Measurements from ENCODE around the gene B3GNT8. TPM values are rescaled to one million over a fixed set of nuclear protein-coding genes. Genes with fewer than 3 reads are reported as not detected.

The B3GNT8 gene
- total RNA-seq, 1 experiment from 2014 or later: 0.96 TPM

GRCh38 chr19:41434450-41434849 lies 7.3 kb upstream of the B3GNT8 start:
- Histone ChIP-seq H3K4me2 (ENCODE audit: insufficient read depth, insufficient read length, low read length) (no peak overlapping the region), H2AK5ac (ENCODE audit: insufficient read length, low read length) (no peak overlapping the region), H4K8ac (replicated peaks; ENCODE audit: insufficient read length, low read depth, low read length) (no peak overlapping the region), H3K9ac (ENCODE audit: extremely low read depth, insufficient read length, low read length) (no peak overlapping the region), H3K79me2 (ENCODE audit: insufficient read depth, low read length) (no peaks in the 10 kb centered on the region), H2AFZ (ENCODE audit: low read length) (no peak overlapping the region), H3K4ac (ENCODE audit: low read depth, low read length) (no peak overlapping the region), H3K79me1 (ENCODE audit: insufficient read depth, low read depth, low read length, poor library complexity, severe bottlenecking) (peaks cover 3% of the 10 kb centered on the region), H2BK12ac (ENCODE audit: insufficient read length, low read depth, low read length) (no peak overlapping the region), H2BK120ac (ENCODE audit: low read depth, low read length, poor library complexity, severe bottlenecking) (no peak overlapping the region), H3K27ac (ENCODE audit: insufficient read length, low read depth, low read length) (no peak overlapping the region), H4K5ac (ENCODE audit: insufficient read length, low read depth, low read length) (no peak overlapping the region), H3T11ph (ENCODE audit: low read length) (no peak overlapping the region), H2BK20ac (ENCODE audit: low read depth, low read length, poor library complexity, severe bottlenecking) (no peak overlapping the region), H3K56ac (ENCODE audit: insufficient read length, low read depth, low read length) (no peak overlapping the region), H3K23ac (ENCODE audit: insufficient read length, low read depth, low read length) (no peak overlapping the region), H4K91ac (ENCODE audit: insufficient read length, low read depth, low read length) (no peak overlapping the region), H3K18ac (ENCODE audit: insufficient read length, low read depth, low read length) (no peak overlapping the region), H3K14ac (ENCODE audit: insufficient read depth, low read length) (no peak overlapping the region), H3K23me2 (ENCODE audit: insufficient read length, low read depth, low read length, poor library complexity, severe bottlenecking) (no peaks in the 10 kb centered on the region), H3K27me3 (ENCODE audit: insufficient read depth, low read length) (no peaks in the 10 kb centered on the region), H3K9me3 (ENCODE audit: control insufficient read depth, low read depth, low read length) (no peaks in the 10 kb centered on the region), H3K4me1 (ENCODE audit: insufficient read depth, low read length) (no peaks in the 10 kb centered on the region), H2BK5ac (ENCODE audit: insufficient read length, low read length) (no peak overlapping the region), H2BK15ac (ENCODE audit: low read depth, low read length) (no peak overlapping the region), H4K20me1 (ENCODE audit: control insufficient read depth, insufficient read depth, insufficient read length) (no peaks in the 10 kb centered on the region)
- Mint-ChIP-seq H3K27me3 (ENCODE audit: low read depth) (no peaks in the 10 kb centered on the region), H3K4me3 (no peak overlapping the region), H3K27ac (no peak overlapping the region; a peak in 1 of 7 replicates), H3K36me3 (ENCODE audit: insufficient read depth in 1 of 3, low read depth in 3 of 3) (peaks cover 20 to 38% (median 37%) of the 10 kb centered on the region in 3 experiments), H3K4me1 (0 out of 4 replicates have a peak, but pooled peaks cover 0 to 4% of the 10 kb centered on the region in 2 experiments), H3K9me3 (no peaks in the 10 kb centered on the region)
- DNase-seq: no peak
- no CpG with 5 or more reads among the region's 5 CpGs for WGBS (ENCODE audit: extremely low coverage, insufficient read length, low lambda C conversion rate)
- no peak for TF ChIP-seq CTCF (conservative IDR thresholded peaks at IDR 0.05)
